Fibroblast of skin of left biceps (primary cell): Measurements from ENCODE around the gene SRSF1.
A peak's percentile ranks its signal among the peaks of the same experiment; 100 is the strongest.

Experiments
- DNase-seq, 2 experiments: peaks; one replicate each; pipeline ENCODE4 v3.0.0-alpha.2; 2013; ENCODE audit warnings: low read depth in 2 of 2

The SRSF1 gene

DNA sequence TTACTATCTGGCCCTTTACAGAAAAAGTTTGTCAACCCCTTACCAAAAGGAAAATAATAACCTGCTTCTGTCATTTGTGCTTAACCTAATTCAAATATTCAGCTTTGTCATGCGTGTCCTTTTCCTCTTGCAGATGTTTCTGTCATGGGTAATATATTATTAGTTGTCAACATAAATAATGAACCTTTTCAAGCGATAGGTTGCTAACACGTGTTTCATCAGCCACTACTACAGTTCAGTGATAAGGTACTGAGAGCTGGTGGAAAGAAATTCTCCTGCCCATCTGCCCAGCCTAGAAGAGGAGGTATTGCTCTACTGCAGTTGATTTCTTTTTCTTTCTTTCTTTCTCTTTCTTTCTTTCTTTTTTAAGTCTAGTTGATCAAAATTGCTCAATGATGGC is 12.0 kb upstream of the SRSF1 start:
- DNase-seq: no peak

DNA sequence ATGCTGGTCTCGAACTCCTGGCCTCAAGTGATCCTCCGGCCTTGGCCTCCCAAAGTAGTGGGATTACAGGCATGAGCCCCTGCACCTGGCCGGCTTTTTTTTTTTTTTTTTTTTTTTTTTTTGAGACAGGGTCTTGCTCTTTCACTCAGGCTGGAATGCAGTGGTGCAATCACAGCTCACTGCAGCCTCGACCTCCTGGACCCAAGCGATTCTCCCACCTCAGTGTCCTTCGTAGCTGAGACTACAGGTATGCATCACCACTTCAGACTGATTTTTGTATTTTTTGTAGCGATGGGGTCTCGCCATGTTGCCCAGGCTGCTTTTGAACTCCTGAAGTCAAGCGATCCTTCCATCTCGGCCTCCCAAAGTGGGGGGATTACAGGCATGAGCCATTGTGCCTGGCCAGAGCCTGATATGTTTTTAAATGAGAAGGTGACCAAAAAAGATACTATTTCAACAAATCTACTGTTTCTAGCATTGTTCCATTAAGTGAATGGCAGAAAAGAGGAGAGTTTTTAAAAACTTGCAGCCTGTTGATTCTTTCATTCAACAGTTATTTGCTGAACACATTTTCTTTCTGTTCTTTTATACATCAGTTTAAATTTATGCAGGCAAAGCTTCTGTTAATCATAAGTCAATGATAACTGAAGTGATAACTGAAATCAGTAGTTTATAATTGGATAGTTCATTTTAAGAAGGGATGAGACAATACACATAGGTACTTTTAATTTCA is 3.2 kb upstream of the SRSF1 start:
- DNase-seq: no peak

DNA sequence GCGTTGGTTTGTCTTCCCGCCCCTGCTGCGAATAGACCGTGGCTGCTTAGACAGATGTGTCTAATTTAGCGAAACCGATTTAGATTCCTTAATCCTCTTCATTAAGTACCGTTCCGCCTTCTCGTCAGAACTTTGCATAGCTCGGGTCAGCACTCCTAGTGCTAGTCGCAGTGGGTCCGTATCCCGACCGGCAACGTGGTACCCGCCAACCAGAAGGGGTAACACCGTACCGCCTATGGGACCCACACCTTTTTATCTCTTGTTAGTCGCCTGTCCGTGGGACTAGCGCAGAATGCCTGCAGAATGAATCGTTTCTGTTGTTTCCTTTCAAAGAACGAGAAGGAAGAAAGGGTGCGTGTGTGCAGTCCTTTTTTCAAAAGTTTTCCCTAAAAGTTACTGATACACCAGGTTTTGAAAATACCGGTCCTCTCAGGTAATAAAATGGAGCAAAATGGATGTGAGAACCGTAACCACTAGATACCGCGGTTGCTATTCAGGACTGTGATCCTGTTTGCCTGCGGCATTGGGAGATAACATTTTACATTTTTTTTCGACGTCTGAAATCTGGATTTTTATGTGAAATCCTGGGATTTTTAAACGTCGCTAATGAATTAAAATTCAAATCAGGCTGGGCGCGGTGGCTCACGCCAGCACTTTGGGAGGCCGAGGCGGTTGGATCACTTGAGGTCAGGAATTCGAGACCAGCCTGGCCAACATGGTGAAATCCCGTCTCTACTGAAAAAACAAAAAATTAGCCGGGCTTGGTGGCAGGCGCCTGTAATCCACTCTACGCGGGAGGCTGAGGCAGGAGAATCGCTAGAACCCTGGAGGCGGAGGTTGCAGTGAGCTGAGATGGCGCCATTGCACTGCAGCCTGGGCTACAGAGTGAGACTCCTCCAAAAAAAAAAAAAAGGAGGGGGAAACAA is 998 bp upstream of the SRSF1 start:
- DNase-seq: no peak

DNA sequence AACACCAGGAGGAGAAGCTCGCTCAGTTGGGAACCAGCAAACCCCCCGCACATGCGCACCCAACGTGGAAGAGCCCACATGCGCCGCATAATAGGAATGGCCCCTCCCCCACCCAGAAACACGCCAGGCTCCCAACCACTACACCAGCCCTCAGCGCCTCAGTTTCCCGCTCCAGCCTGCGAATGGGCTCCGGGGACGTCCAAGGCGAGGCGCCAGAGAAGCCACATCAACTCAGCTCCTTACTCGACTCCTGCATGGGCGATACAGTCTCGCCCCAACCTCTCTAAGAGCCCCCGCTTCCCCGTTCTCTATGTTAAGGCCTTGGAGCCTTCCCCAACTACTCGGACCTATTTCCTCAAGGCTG is 504 bp downstream of the SRSF1 start:
- DNase-seq: no peak

DNA sequence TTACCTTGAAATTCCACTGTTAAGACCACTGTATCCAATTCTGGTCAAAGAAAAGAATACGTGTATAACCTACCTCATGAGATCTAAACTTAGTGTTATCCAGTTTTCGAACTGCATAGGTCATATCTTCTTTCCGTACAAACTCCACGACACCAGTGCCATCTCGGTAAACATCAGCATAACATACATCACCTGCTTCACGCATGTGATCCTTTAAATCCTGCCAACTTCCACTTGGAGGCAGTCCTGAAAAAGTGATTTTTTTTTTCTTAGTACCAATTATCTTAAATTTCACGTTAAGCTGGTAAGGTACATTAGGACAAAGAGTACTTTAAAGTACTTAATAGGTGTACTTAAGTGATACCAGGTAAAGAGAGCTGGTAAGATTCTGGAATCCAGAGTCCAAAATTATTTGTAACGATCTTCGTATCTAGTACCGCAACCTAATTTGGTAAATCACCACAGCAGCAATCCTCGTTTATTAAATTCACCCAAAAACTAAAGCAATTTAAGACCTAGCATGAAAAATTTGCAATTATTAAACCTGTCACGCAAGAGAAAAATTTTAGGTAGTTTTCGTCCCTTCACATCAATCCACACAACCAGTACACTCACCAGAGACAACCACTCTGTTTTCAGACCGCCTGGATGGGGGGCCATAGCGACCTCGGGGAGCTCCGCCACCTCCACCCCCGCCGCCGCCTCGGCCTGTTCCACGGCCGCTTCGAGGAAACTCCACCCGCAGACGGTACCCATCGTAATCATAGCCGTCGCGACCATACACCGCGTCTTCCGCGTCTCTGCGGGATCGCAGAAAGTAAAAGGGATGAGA is 1.1 kb downstream of the SRSF1 start:
- DNase-seq: no peak

DNA sequence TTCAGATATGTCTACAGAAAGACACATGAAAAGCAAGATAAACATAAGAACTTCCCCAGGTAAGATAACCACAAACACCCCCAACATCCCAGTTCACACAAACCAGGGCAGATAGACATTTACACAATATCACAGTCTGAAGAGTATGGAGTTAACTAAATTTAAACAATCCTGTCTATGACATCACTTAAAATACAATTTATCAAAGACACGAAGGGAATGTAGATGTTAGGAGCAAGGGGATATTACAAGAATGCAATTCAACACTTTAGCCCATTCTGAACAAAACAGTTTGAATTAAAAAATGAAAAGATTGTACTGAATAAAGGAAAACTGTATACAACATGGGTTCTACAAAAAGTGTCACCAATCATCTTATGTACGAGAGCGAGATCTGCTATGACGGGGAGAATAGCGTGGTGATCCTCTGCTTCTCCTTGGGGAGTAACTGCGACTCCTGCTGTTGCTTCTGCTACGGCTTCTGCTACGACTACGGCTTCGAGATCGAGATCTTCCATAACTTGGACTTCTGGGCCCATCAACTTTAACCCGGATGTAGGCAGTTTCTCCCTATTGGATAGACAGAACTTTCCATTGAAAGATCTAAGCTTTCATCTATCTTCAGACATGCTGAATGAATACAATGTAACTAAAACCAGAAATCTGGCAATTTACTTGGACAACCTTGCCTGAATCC is 1.9 kb downstream of the SRSF1 start:
- no peak for DNase-seq

DNA sequence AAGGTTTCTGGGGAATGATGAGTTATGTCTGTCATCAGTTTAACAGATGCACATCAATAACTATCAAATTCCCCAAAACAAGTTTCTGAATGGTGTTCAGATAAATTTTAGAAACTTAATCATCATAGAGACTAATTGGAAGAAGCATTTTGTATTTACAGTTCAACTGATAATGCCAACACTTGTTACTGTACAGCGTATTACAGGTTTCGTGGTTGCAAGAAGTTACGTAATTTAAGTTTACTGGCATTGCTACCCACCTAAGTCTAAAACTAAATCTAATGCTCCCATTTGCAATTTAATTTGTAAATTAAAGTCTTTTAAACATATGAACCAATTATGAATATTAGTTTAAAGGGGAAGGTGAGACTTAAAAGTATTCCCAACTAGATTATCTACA is 3.0 kb downstream of the SRSF1 start:
- no peak for DNase-seq

DNA sequence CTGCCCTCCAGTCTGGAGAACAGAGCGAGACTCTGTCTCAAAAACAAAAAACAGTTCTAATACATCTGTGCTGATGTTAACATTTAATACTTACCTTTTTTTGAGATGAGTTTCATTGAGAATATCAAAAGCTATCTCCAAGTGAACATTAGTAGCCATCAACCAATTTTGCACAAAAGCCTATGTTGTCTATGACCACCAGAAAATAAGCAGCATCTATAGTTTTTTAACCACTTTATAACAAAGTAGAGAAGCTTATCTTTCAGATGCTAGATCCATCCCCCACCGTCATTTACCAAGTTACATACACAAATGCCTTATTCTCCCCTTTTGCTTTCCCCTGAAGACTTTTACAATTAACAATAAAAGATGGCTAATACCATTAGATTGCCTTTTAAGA is 4.1 kb downstream of the SRSF1 start:
- DNase-seq: no peak

DNA sequence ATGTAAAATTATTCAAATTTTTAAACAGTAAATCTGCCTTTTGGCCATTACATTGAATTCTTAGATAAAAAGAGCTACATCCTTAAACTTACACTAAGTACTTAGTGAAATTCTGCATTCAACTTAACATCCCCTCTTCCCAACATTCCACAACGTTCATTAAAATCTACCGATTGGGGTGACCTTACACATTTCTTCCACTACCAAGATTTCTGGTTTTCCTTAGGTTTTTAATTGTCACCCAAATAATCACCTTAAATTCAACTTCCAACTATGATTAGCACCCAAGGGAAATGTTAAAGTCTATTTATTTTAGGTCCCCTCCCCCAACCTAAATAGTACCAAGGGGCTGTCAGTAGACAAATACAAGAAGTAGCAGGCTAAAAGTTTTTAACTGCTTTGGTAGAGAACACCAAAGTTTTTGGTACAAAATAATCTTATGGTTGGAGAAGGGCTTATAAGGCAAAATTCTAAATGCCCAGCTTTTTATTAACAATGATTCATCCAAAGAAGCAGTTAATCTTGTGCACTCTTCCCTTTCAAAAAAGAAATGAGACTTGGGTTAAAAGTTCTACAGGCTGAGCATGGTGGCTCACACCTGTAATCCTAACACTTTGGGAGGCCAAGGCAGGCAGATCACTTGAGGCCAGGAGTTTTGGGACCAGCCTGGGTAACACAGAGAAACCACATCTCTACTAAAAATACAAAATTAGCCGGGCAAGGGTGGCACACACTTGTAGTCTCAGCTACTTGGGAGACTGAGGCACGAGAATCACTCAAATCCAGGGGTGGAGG is 4.7 kb downstream of the SRSF1 start:
- DNase-seq: no peak

DNA sequence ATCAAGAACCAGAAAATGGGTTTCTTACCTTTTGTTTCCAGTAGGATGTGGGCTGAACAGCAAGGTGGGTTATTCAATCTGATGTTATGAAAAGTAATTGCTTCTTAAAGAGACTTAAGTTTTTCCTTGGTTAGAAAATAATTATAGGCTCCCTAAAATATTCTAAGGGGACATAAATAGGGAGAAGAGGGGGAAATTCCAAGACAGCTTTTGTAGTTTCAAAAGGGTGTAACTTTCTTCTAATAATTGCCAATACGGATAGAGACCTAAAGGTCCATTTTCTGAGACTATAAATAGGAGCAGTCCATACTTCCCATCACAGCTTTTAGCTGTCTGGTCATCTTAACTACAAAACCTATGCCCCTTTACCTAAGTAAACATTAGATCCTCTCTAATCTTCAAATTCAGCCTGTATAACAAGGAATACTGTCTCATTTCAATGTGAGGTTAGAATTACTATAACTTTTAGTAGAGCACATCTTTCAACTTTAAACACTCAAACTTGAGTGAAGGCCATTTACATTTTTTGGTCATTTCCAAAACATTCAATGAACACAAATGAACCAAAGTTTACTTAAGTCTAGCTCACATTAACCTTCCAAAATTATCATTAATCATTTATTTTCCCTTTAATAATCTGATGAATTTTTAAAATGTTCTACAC is 5.5 kb downstream of the SRSF1 start:
- no peak for DNase-seq

DNA sequence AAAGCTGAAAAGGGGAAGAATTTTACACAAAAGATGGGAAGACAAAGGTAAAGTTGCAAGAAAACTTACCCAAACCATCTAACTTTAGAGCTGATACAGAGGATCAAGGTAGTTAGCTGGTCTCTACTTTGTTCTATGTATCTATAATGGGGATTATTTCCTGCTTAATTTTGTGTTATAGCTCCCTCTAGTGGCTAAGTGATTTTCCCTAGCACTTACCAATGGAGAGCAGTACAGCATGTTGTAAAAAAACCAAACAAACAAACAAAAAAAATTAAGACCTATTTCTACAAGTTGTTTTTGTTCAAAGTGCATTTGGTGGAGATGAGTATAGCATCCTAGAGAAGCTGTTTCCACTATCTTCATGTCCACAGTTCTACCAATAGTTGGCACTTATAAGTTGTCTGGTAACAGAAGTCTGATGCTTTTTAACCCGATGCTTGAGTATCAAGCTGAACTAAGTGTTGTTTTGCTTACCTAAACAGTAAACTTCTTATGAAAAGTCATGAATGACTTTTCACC is 7.5 kb downstream of the SRSF1 start:
- peak in 1 of 2 experiments; percentile 53 for DNase-seq

DNA sequence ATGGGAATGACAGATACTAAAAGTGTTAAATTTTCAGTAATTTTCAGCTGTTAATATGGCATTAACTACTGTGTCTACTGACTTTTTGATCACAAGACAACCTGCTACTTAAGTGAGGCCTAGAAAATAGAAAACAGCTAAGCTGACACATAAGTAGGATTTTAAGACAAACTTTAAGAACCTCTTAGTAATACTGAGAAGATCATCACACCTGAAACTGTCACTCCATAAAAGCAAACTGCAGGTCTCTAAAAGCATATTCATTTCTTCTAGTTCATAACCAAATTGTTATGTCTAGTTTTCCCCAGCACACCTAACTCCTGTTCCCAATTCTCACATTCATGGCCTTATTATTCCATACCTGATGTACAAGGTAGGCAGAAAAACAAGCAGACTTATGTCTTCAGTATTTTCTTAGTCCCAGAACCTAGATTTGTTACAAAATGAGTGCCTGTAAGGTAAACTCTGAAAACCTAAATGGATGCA is 8.0 kb downstream of the SRSF1 start:
- DNase-seq: no peak

DNA sequence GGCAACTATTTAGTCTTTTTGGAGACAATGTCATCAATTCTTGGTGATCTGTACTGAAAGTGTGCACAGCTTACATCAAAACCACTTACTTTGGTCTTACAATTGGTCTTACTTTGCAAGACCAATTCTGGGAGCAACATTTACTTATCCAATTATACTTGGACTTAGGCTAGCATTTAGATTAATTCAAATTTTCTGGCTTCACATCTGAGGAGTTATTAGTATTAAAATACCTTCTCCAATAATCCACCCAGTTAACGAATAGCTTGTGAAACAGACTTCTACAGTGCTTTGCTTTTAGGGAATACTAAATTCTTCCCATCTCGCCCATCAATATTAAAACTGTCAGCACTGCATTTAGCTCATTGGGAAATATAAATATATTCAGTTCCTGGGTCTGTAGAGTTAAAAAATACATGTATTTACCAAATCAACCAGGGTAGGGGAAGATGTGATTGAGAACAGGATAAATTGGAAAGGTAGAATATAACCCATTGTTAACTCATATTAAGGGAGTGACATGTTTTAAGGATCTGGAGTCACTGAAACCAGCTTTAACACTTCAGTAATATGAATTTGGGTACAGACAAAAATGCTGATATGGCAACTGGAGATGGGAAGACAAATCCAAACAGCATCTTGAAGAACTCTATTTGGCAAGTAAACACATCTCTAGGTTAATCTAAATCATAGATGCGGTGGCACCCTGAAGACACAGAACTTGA is 9.8 kb downstream of the SRSF1 start:
- no peak for DNase-seq

DNA sequence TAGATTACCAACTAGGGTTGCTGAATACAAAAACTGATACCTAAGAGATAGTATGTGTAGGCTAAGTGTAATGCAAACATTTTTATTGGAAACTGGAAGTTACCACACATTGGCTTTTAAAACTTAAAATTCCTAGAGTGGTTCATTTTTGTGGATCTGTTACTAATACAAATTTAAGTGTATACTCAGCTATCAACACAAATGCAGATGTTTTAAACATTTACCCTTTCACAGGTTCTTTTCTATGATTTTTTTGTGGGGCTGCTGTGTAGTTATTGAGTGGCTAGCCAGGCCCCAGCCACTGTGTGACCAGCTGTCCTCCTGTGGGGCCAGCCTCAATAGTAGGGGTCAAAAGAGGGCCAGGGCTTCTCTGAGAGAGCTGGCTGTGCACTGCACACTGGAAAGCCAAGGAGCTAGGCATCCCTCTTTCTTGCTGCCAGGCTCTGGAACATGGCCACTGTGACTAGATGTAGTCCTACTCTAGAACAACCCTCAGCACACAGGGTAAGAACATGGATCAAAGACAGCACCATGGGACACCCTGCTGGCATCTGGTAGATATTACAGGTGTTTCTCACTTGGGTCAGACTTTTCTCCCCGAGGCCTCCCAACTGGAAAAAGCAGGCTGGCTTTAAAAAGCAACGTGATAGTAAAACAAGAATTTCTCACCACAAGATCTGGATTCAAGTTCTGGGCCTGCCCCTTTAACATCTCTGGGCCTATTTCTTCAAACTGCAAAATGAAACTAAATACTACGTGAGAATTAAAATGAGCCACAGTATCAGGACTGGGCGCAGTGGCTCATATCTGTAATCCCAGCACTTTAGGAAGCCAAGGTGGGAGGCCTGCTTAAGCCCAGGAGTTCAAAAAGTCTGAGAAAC is 11.7 kb downstream of the SRSF1 start:
- peak in 1 of 2 experiments; percentile 51 for DNase-seq

DNA sequence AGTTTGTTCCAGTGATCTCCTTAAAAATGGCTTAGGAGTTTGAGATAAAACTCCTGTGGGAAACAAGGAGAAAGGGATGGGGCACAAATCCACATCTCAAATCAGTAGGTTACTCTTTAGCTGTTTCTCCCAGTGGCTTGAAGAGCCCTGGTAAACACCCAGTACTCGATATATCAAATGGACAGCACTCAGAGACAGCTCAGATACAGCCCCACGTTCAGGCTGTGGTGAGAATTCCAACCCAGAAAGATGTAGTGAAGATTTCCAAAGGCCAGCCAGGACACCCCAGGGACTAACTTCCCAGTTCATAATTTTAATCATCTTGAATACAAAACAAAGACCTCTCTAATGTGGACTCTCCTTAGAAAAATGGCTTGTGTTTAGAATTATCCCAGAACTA is 12.6 kb downstream of the SRSF1 start:
- DNase-seq: no peak

DNA sequence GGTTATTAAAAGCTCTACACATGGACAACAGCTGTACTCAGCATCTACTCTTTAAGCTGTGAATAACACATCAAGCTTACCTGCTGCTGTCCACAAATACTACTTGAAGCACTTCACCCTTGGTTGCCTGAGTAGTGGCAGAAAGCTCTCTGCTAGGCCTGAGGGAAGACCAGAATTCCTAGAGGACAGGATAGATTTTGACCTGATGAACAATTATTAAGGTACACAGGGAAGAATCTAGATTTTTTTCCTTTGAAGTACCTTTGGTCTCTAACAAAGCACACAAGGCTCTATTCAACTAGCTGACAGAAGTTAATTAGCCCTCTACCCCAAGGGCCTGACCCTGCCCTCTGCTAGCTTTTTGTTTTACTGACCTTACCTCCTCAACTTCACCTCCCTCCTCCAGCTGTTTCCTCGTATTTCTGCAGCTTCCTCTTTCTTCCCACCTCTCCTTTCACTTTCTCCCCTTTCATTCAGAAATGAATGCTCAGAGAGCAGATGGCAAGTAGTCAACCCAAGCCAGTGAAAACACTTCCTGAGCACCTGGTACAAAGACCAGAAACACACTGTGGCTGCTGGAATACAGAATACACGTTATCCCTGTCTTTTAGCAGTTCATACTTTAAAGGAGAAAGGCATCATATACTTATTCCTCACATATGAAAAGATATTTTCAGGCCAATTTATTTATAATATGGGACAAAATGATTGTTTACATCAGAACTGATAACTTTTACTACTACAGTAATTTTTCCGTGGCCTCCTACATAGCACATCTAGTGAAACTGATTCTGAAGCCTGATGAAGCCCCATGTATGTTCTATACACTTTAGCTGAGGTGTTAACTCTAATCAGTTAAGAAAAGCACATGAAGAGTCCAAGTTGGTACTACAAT is 13.3 kb downstream of the SRSF1 start:
- no peak for DNase-seq

DNA sequence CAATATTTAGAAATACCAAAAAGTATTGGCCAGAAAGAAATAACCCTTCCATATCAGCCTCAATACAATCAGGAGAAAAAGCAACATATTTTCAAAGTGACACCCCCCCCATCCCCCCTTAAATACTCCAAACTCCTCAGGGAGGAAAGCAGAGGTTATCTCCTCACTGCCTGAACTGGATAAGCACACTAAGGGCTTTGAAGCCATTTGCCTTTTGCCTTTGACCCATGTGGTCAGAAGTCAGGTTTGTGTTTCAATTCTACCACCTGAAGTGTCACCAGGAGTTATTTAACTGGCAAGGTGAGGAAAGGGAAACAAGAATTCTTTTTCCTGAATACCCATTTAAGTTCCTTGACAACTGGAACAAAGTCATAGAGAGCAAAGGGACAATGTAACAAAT is 15.5 kb downstream of the SRSF1 start:
- no peak for DNase-seq
